Gastrocnemius medialis (tissue), 4 donors: Measurements from ENCODE around the gene CLSTN2. TPM values are rescaled to one million over a fixed set of nuclear protein-coding genes. Genes with fewer than 3 reads are reported as not detected.

Experiments used
- ATAC-seq, 2 donors: fragments of 150-250 bp; one replicate each; pipeline ENCODE4 v1.9.1; 2016
- DNase-seq, 2 donors: peaks; one replicate each; pipeline ENCODE4 v3.0.0-alpha.2; 2019
- H3K27ac ChIP-seq, 4 donors: fragments of 200-600 bp; sonication (generic); 1 replicate in 1 of 4; 2 replicates in 3 of 4; pipeline ENCODE4 v1.5.1; 2016 to 2018; ENCODE audit warnings: mild to moderate bottlenecking in 2 of 4, moderate library complexity in 1 of 4
- H3K27me3 ChIP-seq, 3 donors: fragments of 200-600 bp; sonication (generic) in 2 of 3; 1 replicate in 1 of 3; 2 replicates in 2 of 3; pipeline versions ENCODE4 v1.5.1 to v1.6.0; 2016 to 2019; ENCODE audit warnings: mild to moderate bottlenecking in 1 of 3, moderate library complexity in 1 of 3
- H3K36me3 ChIP-seq, 2 donors: fragments of 200-600 bp; sonication (generic) in 1 of 2; one replicate each; pipeline ENCODE4 v1.5.1; 2017 to 2018
- H3K4me1 ChIP-seq, 2 donors: fragments of 200-600 bp; sonication (generic) in 1 of 2; one replicate each; pipeline ENCODE4 v1.5.1; 2016 to 2017; ENCODE audit warnings: mild to moderate bottlenecking in 2 of 2
- H3K4me3 ChIP-seq, 4 donors: fragments of 200-600 bp; sonication (generic) in 3 of 4; 1 replicate in 1 of 4; 2 replicates in 3 of 4; pipeline ENCODE4 v1.5.1; 2016 to 2019; ENCODE audit warnings: mild to moderate bottlenecking in 2 of 4
- H3K9me3 ChIP-seq, 3 donors: fragments of 200-600 bp; sonication (generic) in 2 of 3; 1 replicate in 1 of 3; 2 replicates in 2 of 3; pipeline ENCODE4 v1.5.1; 2016 to 2019
- CTCF ChIP-seq, 5 experiments: fragments of 450-650 bp in 3 of 5; fragments of 200-600 bp in 2 of 5; sonication (generic) in 2 of 5; IDR thresholded peaks in 4 of 5; conservative IDR thresholded peaks in 1 of 5; 1 replicate in 4 of 5; 2 replicates in 1 of 5; pipeline ENCODE4 v1.5.1; 2016 to 2019; ENCODE audit warnings: antibody characterized with exemption in 5 of 5, mild to moderate bottlenecking in 3 of 5, moderate library complexity in 3 of 5
- POLR2A ChIP-seq, 2 donors: fragments of 450-650 bp; IDR thresholded peaks; one replicate each; pipeline ENCODE4 v1.6.1; 2017; ENCODE audit warnings: antibody characterized with exemption in 2 of 2, mild to moderate bottlenecking in 2 of 2, moderate library complexity in 2 of 2
- in situ Hi-C, 4 donors: fragments of 200-750 bp; cut with MboI; loops; one replicate each; pipeline versions ENCODE4 v1.15.0 to v1.8.0; 2017; ENCODE audit warnings: low sequenced_read_pairs in 4 of 4
- intact Hi-C: fragments of 100-400 bp; cut with DNase I; formaldehyde crosslinking; loops from one replicate; pipeline ENCODE4 v1.15.1; 2023; ENCODE audit warnings: low total_unique reads
- total RNA-seq, 4 donors: library from RNA; depleted of rRNA; stranded (reverse); fragments of >200 nt; gene quantifications; one replicate each; pipeline versions ENCODE4 v1.1.0 to v1.2.3, GENCODE V29; 2016

Gene CLSTN2
- total RNA-seq, 4 donors from 2014 or later, result 1.1 to 4.9 (median 4.0) TPM

- DNase-seq (peak; percentile 27 to 48), ATAC-seq (peak; percentile 91 to 95)
- Histone ChIP-seq H3K27me3 (no peaks in the 10 kb centered on the region), H3K9me3 (no peaks in the 10 kb centered on the region), H3K4me1 (no peaks in the 10 kb centered on the region), H3K27ac (peak overlapping the region; percentile 15 to 66 (median 64)), H3K36me3 (no peaks in the 10 kb centered on the region), H3K4me3 (no peak overlapping the region)
- in situ Hi-C loops (no loop called here), intact Hi-C loops (no loop called here)
- TF ChIP-seq POLR2A (IDR thresholded peaks at IDR 0.05) (no peak), CTCF (IDR thresholded peaks at IDR 0.05 in 4 of 5, conservative IDR thresholded peaks at IDR 0.05 in 1 of 5) (no peak)
These were observed 307.9 kb downstream of the CLSTN2 start for GRCh38 chr3:140242818-140243276.

- intact Hi-C loops (no loop called here), in situ Hi-C loops (no loop called here)
- Histone ChIP-seq H3K4me1 (no peaks in the 10 kb centered on the region), H3K27ac (peak overlapping the region in 3 of 4 donors; percentile 64 to 66 (median 64)), H3K36me3 (no peaks in the 10 kb centered on the region), H3K27me3 (no peaks in the 10 kb centered on the region), H3K9me3 (no peaks in the 10 kb centered on the region), H3K4me3 (no peak overlapping the region)
- no peak for TF ChIP-seq POLR2A (IDR thresholded peaks at IDR 0.05)
- no peak for TF ChIP-seq CTCF (IDR thresholded peaks at IDR 0.05 in 4 of 5, conservative IDR thresholded peaks at IDR 0.05 in 1 of 5)
- peak in 1 of 2 donors; percentile 29 for ATAC-seq
- no peak for DNase-seq
These were observed 308.6 kb downstream of the CLSTN2 start for GRCh38 chr3:140243575-140243974.

DNA sequence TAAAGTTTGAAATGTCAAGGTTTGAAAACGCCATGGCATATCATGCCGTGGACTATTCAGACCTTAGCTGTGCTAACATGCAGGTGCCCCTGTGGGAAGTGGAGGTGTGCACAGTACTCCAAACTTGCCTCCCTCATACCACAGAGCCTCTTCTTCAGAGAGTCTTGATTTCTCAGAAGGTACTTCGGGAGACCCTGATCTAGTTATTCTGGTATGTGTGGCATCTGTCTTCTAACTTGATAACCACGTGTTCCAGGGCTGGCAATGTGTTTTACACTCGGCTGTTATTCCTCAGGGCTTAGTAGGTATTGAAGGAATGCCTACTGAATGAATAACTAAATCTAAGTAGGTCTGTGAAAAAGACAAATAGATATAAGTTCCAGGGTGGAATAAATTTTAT is 309.9 kb downstream of the CLSTN2 start:
- Histone ChIP-seq H3K27me3 (no peaks in the 10 kb centered on the region), H3K4me1 (no peaks in the 10 kb centered on the region), H3K27ac (no peak overlapping the region), H3K4me3 (no peak overlapping the region), H3K9me3 (no peaks in the 10 kb centered on the region), H3K36me3 (no peaks in the 10 kb centered on the region)
- DNase-seq, result no peak
- no peak for ATAC-seq
- in situ Hi-C loops, result no loop called here
- intact Hi-C loops, result no loop called here
- TF ChIP-seq CTCF (IDR thresholded peaks at IDR 0.05 in 4 of 5, conservative IDR thresholded peaks at IDR 0.05 in 1 of 5) (no peak), POLR2A (IDR thresholded peaks at IDR 0.05) (no peak)

- TF ChIP-seq POLR2A (IDR thresholded peaks at IDR 0.05), result no peak
- TF ChIP-seq CTCF (IDR thresholded peaks at IDR 0.05 in 4 of 5, conservative IDR thresholded peaks at IDR 0.05 in 1 of 5), result no peak
- Histone ChIP-seq H3K4me3 (no peak overlapping the region), H3K27me3 (no peaks in the 10 kb centered on the region)
These were observed 311.6 kb downstream of the CLSTN2 start for GRCh38 chr3:140246578-140246977.

GRCh38 chr3:140247775-140248174 is 312.8 kb downstream of the CLSTN2 start:
- Histone ChIP-seq H3K4me3 (no peak overlapping the region), H3K4me1 (no peaks in the 10 kb centered on the region), H3K27ac (no peak overlapping the region), H3K36me3 (no peaks in the 10 kb centered on the region), H3K9me3 (no peaks in the 10 kb centered on the region), H3K27me3 (no peaks in the 10 kb centered on the region)
- ATAC-seq, result no peak
- TF ChIP-seq POLR2A (IDR thresholded peaks at IDR 0.05), result no peak
- in situ Hi-C loops, result no loop called here
- intact Hi-C loops, result no loop called here
- no peak for DNase-seq

More at GRCh38 chr3:140246578-140246977, 311.6 kb downstream of the CLSTN2 start:
- Histone ChIP-seq H3K27ac (no peak overlapping the region), H3K4me1 (no peaks in the 10 kb centered on the region), H3K36me3 (no peaks in the 10 kb centered on the region), H3K9me3 (no peaks in the 10 kb centered on the region)
- intact Hi-C loops (no loop called here), in situ Hi-C loops (no loop called here)
- ATAC-seq (no peak), DNase-seq (no peak)
